HL-60 (cell line): ENCODE results near the gene AKT3.

ENCODE experiments used
- DNase-seq, 2 experiments: peaks; one replicate each; pipeline ENCODE4 v3.0.0-alpha.2; 2010 to 2020; ENCODE audit warnings: low read depth in 1 of 2, low spot score in 1 of 2
- H3K27ac ChIP-seq: fragments of 250-450 bp; sonication (Bioruptor Pico); replicated peaks from 2 replicates; pipeline ENCODE4 v1.5.1; 2020; ENCODE audit warnings: mild to moderate bottlenecking, moderate library complexity
- H3K27me3 ChIP-seq: fragments of 250-450 bp; sonication (Bioruptor Pico); 2 replicates; pipeline ENCODE4 v1.5.1; 2021; ENCODE audit warnings: mild to moderate bottlenecking, moderate library complexity; ENCODE audit not compliant: insufficient read depth, poor library complexity, severe bottlenecking
- H3K4me3 ChIP-seq: replicated peaks from 2 replicates; pipeline ENCODE4 v1.5.1; 2011; ENCODE audit warnings: mild to moderate bottlenecking, control low read depth, low read length; ENCODE audit not compliant: insufficient read depth
- CTCF ChIP-seq: IDR thresholded peaks from one replicate; pipeline ENCODE4 v1.5.1; 2011; ENCODE audit warnings: low read length, control low read depth, inconsistent platforms; ENCODE audit not compliant: insufficient read depth
- GABPA ChIP-seq: IDR thresholded peaks from 2 replicates; pipeline ENCODE4 v1.6.1; 2012; ENCODE audit warnings: low read depth
- POLR2AphosphoS5 ChIP-seq: IDR thresholded peaks from 2 replicates; pipeline ENCODE4 v1.6.1; 2012; ENCODE audit warnings: low read depth
- REST ChIP-seq: IDR thresholded peaks from 2 replicates; pipeline ENCODE4 v1.6.1; 2012; ENCODE audit warnings: low read depth; ENCODE audit not compliant: insufficient replicate concordance
- SPI1 ChIP-seq: IDR thresholded peaks from 2 replicates; pipeline ENCODE4 v1.6.1; 2012; ENCODE audit warnings: low read depth, mild to moderate bottlenecking, borderline replicate concordance

AKT3 gene

GRCh38 chr1:243686159-243686558 is 163.9 kb downstream of the AKT3 start:
- Histone ChIP-seq H3K27me3 (no peaks in the 10 kb centered on the region), H3K4me3 (no peak overlapping the region), H3K27ac (no peak overlapping the region)
- no peak for DNase-seq
- TF ChIP-seq POLR2AphosphoS5 (no peak), SPI1 (no peak), CTCF (no peak), REST (no peak), GABPA (no peak)

- Histone ChIP-seq H3K27me3 (no peaks in the 10 kb centered on the region), H3K27ac (no peak overlapping the region), H3K4me3 (no peak overlapping the region)
- no peak for TF ChIP-seq CTCF
- TF ChIP-seq REST, result no peak
- no peak for TF ChIP-seq GABPA
- no peak for TF ChIP-seq POLR2AphosphoS5
- DNase-seq, result no peak
Measured at GRCh38 chr1:243680860-243681259, 169.2 kb downstream of the AKT3 start.

- Histone ChIP-seq H3K27me3 (no peaks in the 10 kb centered on the region), H3K27ac (no peak overlapping the region), H3K4me3 (no peak overlapping the region)
- no peak for DNase-seq
- TF ChIP-seq CTCF, result no peak
- no peak for TF ChIP-seq REST
Measured at GRCh38 chr1:243672539-243673074, 177.4 kb downstream of the AKT3 start.
